GOT3 (cell line): ENCODE measurements around the gene EYA3.

ENCODE experiments used
- DNase-seq: peaks from one replicate; lab custom pipeline; 2025; ENCODE audit warnings: mixed read lengths; lab: John Stamatoyannopoulos, UW

EYA3 gene

DNA sequence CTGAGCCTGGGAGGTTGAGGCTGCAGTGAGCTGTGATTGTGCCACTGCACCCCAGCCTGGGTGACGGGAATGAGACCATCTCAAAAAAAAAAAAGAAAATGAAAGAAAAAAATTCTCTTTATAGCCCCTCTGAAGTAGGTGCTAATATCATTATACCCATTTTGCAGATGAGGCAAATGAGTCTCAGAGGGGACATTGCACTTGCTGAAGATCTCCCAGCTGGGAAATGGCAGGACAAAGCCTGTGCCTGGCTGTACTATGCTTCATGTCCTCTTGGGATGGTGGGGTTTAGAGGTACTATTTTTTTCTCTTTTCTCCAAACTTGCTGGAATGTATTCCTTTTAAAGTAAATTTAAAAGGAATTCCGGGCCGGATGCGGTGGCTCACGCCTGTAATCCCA, 152.0 kb downstream of the EYA3 start:
- DNase-seq, result no peak

DNA sequence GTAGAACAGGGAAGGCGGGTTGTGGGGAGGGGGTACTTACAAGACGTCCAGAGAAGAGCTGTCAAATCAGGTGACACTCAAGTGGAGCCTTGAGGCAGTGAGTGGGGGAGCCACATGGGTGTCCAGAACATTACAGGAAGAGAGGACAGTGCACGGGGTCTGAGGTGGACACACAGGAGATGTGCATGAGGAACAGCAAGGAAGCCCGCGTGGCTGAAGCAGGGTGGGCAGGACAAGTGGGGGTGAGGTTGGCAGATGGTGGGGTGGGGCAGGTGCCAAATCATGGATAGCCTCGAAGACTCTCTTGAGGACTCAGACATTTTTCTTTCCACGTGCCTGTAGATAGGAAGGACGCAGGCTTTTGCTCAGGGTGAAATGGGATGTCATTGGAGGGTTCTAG, 152.7 kb downstream of the EYA3 start:
- no peak for DNase-seq

DNA sequence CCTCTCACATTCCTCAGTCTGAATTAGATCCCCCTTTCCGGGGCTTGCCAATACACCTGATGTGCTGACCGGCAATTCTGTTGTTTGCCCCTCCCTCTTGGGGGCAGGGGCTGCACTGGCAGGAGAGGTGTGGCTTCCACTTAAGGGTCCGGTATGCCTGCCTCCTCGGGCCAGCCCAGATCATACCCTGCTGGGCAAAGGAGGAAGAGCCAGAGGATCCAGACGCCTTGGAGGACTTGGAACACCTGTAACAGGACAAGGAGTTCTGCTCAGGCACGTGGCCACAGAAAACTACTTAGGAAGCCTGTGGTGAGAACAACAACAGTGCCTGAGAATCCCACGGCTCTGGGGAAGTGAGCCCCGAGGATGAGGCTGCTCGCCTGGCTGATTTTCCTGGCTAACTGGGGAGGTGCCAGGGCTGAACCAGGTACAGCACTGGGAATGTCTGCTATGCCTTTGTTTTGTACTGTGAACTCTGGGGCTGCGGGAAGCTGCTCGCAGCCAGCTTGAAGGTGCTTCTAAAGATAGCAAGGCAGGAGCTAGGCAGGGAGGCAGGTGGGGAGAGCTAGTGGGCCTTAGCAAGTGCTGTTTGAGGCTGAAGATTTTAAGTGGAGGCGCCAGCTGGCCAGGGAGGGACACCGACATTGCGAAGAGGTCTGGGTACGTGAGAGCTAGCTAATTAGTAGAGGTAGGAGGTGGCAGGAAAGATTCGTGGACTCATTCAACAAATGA, 153.4 kb downstream of the EYA3 start, which contains the start of gene SMPDL3B:
Gene SMPDL3B, plus strand, starts transcription at position 183 of the 732 bp plus-strand sequence. Its CDS starts 184 bp downstream, at position 367.
- no peak for DNase-seq

GRCh38 chr1:27931759-27932158, 156.7 kb downstream of the EYA3 start:
- DNase-seq, result no peak

GRCh38 chr1:27931184-27931583, 157.2 kb downstream of the EYA3 start:
- DNase-seq, result no peak

DNA sequence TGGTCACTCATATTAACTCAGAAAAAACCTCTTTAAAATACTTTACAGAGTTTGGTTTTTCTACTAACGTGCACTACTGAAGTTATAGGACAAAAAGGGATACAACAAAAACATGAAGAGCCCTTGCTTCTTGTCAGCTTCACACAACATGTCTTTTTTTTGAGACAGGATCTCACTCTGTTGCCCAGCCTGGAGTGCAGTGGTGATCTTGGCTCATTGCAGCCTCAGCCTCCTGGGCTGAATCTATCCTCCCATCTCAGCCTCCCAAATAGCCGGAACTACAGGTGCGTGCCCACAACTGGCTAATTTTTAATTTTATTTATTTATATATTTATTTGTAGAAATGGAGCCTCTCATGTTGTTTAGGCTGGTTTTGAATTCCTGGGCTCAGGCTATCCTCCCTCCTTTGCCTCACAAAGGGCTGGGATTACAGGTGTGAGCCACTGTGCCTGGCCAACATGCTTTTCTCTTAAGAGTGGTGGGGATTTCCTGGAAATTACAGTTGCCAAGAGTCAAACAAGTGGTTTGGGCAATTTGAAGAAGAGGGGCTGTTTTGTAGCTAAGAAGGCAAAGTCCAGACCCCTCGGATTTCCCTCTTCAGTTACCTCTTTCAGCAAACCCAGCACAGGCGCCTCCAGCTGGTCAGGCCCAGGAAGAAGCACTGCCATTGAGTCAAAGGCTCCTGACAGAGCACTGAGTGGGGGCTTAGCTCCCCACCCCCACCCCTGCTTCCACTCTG, 160.0 kb downstream of the EYA3 start:
- no peak for DNase-seq

DNA sequence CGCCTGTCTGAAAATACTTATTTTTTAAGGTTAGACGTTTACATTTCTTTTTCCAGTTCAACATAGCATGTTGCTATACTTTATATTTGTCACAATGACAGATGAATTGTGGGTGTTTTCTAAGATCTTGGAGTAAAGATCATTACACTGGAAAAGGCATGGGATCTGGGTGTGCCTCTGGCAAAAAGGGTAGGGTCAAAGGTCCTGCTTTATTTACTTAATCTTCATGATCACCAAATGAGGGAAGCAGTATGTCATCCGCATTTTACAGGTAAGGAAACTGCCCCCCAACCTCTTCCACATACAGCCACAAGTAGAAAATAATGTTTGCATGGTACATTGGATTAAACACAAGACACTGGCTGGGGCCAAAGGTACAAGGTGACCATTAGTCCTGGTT, 166.1 kb downstream of the EYA3 start:
- no peak for DNase-seq
